ENCODE results near the gene PTX3.

The PTX3 gene

DNA sequence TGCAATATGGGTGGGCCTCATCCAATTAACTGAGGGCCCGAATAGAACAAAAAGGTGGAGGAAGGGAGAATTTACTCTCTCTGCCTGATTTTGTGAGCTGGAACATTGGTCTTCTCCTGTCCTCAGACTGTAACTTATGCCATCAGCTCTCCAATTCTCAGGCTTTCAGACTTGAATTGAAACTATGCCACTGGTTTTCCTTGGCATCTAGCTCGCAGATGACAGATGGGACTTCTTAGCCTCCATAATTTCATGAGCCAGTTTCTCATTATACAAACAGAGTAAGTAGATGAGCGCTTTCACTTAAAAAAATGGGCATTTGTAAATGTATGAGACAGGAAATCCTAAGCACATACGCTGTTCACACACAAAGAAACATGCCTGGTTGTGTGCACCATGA is 8.7 kb upstream of the PTX3 start:
- no peak for DNase-seq

DNA sequence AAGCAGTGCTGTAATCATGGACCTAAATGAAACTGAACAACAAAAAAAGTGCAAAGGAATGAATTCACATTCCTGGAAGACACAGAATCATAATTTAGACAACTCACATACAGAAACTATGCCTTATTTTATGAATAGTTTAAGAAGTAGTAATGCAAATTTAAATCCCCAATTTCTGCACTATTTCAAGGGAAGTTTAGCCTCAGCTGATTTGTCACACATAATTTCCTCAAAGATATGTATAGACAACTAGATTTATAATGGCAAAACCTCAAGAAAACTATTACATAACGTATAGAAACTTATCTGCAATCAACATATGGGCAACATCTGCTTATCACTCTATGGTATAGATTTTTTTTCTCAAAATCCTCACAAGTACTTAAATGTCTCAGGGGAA is 7.8 kb upstream of the PTX3 start:
- no peak for DNase-seq

DNA sequence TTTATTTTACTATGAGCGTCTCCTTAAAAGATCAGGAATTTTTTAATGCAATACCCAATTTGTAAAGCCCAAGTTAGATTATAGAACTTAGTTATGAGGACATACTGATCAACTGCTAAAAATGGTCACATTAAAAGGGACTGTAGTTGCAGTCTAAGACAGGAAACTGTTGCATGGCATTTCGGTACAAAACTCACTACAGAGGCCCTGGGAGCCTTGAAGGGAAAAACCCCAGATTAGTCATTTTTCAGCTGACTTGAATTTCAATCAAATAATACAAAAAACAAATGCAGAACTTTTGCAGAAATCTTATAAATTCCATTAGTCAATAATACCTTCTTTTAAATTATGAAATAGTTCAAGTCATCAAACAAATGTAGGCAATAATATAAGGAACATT is 6.9 kb upstream of the PTX3 start:
- no peak for DNase-seq

DNA sequence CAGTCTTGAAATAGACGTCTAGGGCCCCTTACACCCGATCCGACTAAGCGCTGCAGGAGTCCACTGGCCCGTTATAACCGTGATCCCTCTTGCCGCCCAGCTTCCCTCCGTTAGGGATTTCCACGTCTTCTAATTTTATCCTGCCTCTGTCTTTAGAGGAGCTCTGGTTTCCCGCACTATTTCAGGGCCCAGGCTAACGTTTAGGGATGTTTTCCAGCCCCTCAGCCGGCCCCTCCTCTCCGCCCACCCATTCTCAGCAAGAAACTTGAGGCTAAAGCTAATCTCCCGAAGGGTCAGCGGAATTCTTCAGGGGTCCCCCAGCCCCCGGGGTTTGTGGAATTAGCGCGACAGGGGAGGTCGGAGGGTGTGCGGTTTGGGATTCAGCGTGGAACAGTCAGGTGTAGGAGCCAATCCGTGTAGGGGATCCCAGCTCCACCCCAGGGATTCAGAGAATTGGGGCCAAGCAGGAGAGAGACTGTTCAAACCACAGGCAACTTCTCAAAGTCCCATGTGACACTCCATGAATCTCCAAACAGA is 1.6 kb downstream of the PTX3 start:
- no peak for DNase-seq

DNA sequence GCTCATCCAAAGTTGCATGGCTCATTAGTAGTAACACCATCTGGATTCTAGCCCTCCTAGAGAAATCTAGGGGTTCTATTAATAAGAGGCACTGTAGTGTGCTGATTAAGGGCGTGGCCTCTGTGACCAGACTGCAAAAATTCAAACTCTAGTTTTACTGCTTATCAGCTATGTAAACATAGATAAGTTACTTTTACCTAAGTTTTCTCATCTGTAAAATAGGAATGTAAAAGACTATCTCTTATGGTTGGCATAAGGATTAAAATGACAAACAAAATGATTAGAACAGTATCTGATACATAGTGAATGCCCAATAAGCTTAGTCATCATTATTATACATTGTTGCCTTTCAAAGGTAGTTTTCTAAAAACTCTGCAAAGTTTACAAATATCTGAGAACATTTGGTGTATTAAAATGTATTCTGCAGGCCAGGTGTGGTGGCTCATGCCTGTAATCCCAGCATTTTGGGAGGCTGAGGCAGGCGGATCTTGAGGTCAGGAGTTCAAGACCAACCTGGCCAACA is 4.5 kb downstream of the PTX3 start:
- DNase-seq: no peak

DNA sequence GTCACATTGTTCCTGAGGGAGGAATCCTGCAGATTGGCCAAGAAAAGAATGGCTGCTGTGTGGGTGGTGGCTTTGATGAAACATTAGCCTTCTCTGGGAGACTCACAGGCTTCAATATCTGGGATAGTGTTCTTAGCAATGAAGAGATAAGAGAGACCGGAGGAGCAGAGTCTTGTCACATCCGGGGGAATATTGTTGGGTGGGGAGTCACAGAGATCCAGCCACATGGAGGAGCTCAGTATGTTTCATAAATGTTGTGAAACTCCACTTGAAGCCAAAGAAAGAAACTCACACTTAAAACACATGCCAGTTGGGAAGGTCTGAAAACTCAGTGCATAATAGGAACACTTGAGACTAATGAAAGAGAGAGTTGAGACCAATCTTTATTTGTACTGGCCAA is 6.1 kb downstream of the PTX3 start:
- no peak for DNase-seq

DNA sequence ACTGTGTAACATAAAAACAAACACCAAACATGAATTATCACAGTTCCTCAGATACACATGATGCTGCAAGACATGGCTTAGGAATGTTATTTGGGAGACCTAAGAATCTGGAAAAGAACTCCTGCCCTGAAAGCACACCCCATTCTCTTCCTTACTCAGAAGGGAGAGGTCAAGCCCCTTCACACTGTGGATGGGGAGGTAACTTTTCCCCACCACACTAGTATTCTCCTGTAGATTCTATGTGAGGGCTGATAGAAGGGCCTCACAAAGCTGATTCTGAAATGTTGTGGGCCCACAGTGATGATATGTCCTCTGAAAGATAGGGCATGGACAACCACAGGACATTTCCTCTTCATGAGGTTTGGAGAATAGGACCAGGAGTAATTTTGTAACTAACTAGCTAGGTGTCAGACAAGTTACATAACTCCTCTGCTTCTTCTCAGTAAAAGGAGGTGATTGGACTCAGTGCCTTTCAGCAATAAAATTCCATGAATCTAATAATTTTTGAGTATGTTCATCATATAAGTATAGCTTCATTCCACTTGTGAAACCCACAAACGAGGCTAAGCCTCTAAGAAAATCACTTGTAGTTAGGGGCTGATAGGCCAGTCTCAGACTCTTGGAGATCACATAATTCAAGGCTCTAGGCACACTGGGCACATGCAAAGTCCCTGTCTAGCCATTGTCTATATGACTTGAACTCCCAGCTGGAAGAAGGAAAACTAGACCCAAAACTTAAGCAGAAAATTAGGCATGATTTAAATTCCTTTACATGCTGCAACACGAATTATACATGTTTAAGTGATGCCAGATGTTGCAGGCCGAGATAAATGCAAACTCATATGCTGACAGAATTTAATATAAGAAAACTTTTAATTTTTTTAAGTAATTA is 7.5 kb downstream of the PTX3 start:
- DNase-seq: no peak

DNA sequence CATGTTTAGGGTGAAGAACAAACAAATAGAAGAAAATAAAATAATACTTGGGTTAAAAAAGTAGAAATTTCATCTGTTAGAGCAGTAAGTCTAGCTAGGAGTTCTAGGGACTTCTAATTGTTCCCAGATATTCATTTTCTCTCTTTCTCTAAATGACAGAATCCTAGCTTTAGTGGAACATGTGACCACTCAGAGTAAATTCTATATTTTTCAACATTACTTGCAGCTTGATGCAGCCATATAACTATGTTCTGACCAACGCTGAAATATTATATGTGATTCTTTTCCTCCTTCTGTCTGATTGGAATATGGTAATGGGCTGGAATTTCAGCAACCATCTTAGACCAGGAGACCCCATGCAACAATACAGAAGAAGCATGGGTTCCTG is 8.1 kb downstream of the PTX3 start:
- no peak for DNase-seq

DNA sequence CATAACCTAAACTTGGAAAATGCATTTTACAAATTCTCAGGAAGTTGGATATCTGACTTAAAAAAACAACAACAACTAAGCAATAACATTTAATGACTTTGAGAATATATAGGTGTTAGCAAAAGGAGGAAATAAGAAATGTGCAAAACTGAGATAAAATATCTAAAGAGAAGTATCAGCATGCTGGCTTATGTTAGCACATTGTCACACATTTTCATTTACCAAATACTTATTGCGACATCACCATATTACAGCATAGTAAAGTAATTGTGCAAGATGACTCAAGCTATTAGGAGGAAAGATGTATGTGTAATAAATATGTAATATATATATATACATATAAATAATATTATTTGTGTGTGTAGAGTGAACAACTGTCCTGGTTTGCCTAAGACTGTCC is 9.2 kb downstream of the PTX3 start:
- no peak for DNase-seq

DNA sequence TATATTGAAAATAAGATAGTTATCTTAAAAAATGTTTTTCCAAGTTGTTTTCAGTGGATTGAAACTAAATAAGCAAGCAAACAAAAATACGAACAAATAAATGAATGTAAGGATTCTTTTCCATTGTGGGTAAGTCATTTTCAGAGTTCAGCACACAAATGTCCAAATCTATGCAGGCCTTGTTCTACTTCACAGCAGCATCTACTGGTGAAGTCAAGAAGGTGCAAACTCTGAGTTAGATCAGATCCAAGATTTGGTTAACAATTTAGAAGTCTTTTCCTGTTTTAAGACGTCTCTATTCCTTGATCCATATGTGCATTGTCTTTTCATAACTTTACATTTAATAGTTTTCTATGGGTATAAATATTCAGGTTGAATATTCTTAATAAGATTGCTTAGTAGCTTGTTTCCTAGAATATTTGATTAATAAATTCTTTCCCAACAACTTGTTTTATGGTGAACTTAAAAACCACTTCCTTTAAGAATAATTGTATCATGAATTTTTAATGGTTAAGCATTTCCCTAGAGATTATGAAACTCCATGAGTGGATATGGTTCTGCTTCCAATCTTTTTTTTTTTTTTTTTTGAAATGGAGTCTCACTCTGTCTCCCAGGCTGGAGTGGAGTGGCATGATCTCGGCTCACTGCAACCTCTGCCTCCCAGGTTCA is 10.5 kb downstream of the PTX3 start:
- DNase-seq: no peak

DNA sequence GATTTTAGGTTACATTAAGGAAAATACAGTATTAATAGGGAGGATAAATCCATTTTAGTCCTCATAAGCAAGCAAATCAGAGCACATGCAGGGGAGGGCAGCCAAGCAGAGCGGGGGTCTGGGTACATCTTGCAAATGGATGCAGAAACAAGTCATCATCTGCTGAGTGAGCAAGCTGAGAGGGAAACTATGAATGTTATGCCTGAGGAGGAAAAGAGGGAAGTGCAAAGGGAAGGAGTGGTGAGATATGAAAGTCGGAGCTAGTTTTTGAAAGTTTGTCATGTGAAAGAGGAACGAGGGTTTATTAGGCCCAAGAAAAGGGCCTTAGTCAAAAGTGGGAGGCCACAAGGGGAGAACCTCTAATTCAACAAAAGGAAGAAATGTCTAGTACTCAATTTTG is 15.4 kb downstream of the PTX3 start:
- no peak for DNase-seq

DNA sequence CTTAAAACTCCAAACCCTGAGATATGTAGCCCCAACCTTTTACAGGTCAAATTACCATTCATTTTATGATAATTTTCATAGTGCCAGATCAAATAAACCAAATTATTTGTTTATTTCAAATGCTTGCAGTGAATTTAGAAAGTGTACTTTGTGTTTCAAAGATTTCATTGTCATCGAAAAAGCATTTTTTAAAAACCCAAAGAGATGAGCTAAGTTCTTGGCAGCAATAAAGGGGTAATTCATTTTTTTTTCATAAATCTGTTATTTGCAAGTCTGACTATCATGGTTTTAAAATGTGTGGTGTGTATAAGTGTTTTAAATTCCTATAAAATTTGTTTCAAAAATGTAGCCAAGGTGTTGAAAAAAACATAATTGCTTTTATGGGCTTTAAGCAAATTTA is 17.2 kb downstream of the PTX3 start:
- no peak for DNase-seq

DNA sequence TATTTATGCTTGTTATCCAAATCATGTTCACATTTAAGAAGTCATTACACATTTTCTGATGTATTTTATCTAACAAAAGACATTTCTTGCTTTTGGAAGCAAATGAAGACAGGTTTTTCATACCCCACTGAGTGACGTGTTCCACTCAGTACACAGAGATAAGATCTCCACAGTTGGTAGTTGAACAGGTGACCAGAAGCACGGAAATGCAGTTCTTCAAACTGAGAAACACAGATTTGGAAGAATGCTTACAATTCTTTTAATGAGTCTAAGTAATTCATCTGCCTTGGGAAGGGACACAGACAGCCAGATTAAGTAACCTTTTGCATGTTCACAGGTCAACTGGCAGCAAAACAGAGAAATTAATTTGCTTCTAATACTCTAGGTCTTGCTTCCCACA is 23.1 kb downstream of the PTX3 start:
- no peak for DNase-seq

DNA sequence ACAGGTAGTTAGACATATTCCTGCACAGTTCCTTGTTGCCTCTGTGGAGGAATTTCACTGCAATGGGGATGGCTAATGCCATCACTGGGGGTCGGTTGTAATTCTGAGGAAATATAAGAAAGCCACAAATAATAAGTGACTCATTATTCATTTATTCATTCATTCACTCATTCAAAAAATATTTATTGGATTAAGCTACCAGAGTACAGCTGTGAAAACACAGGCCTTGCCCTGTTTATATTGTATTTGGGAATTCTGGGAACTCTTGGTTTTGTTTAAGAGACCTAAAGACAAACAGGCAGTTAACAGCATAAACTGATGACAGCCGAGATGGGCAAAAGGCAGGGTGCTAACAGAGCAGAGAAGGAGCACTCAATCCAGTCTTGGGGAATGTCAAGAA is 23.6 kb downstream of the PTX3 start:
- DNase-seq: no peak

DNA sequence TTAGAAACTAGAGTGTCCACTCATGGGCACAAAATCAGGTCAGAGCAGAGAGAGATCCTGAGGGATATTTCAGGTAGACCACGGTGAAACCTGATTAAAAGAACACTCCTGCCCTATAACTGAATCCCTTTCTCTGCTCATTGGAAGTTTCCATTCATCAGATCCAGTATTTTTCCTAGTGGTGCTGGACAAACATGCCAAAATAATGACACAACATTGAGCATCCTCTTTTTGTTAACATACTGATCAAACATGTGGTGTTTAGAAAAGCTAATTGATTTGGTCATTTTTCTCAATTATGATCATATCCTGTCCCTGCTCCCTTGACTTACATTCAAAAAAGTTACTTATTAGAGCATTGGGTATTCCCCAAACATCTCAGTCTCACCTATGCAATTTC is 27.2 kb downstream of the PTX3 start:
- DNase-seq: no peak

DNA sequence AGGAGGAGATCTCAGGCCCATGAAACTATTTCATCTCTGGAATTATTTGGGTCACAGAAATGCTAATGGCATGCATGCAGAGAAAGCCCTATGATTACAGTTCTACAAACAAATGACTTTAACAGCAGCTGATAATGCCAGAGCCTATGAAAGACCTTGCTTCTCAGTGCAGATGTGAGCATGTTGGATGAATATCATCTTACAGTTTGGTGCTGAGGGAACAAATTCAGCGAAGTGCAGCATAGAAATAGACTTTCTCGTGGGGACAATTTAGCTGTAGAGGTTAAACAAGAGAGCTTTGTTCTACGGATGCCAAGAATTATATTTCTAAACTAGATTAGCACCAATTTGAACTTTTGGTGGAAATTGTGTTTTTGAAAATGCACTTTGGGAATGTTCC is 27.7 kb downstream of the PTX3 start:
- no peak for DNase-seq

DNA sequence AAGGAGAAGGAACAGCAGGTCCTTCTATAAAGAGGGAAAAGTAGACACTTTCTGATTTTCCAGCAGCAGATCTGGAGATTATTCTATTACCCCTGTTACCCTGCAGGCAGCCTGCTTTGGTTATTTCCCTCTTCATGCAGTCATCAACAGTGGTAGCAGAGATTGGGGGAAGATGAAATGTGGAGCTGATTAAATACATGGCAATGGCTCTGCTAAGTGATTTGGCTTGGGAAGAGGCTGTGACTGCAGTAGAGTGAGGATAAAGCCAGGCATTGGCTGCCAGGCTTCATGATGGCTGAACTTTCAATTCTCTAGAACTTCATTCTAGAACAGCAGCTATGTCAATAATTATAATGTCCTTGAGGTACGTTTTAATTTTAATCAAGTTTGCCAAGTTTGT is 29.1 kb downstream of the PTX3 start:
- no peak for DNase-seq

DNA sequence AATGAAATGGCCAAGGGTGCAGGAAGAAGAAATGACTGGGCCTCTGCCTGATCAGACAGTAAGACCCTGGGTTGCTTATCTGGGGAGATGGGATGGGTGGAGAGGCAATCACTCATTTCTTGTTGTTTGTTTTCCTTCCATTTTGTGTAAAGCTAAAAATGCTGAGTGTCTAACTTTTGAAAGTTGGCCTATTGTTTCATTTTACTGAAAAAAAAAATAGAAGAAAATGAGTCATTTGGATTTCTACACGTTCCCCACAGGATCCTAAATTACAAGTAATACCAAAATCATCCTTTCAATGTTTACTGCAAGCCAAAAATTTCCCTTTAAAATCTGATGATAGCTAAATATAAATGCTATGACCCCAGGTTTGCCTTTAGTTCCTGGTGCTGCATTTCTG is 30.6 kb downstream of the PTX3 start:
- DNase-seq: no peak

DNA sequence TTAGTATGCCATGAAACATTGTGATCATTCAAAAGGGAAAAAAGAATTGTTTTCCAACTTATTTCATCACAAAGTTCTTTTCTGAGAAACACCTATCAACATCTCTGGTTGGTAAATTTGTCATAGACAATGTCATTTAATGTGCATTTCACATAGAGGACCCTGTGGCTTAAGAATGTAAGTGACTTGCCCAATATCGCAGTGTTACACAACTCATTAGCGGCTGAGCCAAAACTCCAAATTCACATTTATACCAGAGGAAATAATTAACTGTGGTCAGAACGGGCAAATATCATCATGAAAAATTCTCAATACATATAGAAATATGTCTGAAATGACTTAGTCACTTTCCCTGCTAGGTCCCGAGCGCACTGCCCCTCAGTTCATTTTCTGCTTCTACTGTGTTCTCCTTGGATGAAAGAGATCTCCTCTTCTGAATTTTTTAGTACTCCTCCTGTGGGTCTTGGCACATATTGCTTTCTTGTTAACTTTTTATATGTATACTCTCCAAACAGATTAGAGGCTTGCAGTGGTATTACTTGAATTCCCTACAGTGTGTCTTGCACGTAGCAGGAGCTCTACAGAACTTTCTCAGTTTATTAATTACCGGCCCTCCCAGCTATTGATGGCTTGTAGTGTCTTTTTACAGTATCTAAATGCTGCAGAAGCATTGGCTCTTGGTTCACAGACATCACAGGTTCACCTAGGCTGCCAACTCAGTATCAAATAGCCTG is 33.1 kb downstream of the PTX3 start:
- no peak for DNase-seq

DNA sequence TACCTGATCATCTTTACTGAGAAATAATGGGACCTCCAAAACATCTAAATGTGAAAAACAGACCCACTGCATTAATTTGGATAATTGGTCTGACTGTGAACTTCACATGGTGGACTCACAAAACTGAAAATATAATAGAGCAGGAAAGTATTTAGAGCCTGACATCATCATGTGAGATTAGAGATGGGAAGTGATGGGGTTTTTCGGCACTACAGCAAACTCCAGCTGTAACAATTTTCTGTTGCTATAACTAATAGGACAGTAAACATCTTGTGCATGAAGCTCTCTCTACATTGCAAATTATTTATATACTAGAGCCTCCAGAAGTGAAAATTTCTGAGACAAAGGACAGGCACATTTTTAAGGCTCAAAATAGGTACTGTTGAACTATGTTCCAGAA is 34.4 kb downstream of the PTX3 start:
- no peak for DNase-seq

DNA sequence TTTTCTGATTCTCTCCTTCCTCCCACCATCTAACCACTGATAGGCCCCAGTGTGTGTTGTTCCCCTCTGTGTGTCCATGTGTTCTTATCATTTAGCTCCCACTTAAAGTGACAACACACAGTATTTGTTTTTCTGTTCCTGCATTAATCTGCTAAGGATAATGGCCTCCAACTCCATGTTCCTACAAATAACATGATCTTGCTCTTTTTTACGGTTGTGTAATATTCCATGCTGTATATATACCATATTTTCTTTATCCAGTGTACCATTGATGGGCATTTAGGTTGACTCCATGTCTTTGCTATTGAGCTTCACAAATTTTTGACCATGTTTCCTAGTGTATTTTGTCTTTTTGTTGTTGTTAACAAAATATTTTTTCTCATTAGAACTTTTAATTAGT is 36.0 kb downstream of the PTX3 start:
- DNase-seq: no peak

DNA sequence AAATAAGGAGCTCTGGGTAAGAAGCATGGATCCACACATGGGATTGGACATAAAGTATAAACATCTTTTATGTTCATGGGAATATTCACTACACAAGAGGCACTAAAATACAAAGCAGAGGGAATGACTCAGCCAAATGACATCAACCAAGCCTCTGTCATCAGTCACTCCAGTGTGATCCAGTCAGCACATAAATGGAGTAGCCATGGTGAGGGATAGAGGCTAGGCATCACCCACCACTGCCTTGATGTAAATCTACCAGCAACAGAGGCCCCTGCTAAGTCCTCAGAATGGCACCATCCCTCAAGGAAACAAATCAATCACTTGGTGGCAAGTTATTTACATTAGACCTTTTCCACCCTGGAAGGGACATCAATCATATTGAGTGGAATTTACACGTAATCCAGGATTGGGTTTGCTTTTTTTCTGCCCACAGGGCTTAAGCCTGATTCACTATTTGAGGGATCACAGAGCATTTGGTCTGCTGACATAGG is 39.3 kb downstream of the PTX3 start:
- no peak for DNase-seq

DNA sequence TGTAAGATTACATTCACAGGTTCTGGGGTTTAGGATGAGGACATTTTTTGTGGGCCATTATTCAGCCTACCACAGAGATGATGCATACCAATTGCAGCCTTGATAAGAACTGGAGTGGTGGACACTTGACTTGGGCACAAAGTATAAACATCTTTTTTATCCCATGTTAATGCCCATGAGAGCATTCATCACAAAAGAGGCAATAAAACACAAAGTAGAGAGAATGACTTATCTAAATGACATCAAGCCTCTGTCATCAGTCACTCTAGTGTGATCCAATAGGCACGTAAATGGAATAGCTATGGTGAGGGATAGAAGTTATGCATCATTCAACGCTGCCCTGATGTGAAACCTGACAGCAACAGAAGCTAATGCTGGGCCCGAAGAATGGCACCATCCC is 40.8 kb downstream of the PTX3 start:
- DNase-seq: no peak
